ENCODE results near the gene CDH13.

Gene CDH13

DNA sequence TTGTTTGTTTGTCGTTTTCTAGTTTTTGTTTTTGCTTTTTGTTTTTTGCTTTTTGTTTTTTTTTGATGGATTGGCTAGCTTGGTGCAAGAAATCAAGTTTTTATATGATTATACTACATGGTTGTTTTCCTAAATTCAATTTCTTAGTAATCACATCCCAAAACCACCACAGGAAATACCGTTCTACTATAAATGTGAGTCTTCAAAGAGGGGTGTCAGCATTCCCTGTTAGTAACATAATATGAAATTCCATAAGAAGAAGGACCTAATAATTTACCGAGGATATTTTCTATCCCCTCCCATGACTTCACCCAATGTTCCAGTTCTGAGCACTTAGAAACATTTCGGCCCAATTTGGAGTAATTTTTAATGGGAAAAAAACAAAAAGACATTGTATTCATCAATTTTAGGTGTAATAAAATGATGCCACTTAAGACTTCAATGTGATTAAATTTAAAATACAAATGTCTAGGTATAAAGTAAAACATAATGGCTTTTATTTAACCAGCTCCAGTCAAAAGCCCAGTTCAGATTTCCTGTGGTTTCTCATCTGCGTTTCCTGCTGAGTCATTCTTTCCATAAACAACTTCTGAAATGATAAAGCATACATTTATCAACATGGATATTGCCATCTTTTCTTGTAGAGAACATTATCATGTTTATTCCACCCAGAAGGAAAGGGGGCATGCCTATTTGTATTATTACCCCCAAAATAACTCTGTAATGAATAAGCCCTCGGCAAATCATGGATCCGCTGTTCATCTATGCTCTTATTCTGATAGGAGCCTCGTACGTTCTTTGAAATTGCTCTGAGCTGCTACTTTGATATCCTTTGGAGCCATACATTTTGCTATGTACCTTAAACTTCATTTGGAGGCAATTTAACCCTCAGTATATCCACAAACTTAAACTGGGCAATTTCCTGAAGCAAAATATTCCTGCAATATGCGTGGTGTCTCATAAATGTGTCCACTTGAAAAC lies 1209.1 kb downstream of the CDH13 start:
- no peak for DNase-seq

DNA sequence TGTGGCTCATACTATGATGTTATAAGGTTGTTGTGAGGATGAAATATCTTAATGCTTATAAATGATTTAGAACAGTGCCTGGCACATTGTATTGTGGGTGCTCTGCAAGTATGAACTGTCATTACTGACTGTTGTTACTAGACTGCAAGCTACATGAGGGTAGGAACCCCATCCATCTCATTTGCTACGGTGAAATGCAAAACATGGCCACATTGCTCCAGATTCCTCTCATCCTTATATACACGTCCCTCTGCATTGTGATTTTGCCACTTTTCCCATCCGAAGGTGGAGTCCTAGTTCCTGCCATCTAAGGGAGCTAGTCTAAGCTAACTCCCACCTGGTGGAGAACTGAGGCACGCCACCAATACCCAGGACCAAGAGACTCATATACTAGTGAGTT lies 1210.8 kb downstream of the CDH13 start:
- DNase-seq: no peak

DNA sequence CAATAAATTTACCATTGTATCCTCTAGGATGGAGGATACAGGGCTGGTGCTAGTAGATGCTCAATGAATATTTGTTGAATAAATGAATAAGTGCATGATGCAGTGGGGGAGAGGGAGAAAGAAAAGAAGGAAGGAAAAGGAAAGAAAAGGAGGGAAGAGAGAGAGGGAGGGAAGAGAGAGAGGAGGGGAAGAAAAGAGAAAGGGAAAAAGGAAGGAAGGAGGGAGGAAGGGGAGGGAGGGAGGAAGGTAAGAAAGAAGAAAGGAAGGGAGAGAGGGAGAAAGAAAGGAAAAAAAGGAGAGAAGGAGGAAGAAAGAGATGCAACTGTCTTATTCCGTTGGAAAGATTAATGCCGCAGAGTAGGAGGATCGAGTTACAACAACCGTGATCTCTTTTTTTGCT lies 1211.4 kb downstream of the CDH13 start:
- DNase-seq: no peak

DNA sequence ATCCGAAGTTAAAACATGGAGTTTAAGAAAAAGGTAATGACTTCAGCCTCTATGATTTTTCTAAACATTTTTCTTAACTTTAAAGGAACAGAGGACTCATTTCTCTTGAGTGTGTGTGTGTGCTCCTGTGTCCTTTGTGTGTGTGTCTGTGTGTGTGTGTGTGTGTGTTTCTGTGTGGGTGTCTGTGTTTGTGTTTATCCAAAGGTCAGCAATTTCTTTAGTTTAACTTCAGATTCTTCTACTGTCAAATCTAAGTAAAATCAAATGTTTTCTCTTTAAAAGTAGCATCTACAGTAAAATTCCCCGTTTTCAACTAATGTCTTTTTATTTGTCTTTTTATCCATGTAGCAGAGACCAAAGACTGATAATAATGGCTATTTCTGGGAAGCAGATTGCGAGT lies 1212.8 kb downstream of the CDH13 start:
- no peak for DNase-seq

DNA sequence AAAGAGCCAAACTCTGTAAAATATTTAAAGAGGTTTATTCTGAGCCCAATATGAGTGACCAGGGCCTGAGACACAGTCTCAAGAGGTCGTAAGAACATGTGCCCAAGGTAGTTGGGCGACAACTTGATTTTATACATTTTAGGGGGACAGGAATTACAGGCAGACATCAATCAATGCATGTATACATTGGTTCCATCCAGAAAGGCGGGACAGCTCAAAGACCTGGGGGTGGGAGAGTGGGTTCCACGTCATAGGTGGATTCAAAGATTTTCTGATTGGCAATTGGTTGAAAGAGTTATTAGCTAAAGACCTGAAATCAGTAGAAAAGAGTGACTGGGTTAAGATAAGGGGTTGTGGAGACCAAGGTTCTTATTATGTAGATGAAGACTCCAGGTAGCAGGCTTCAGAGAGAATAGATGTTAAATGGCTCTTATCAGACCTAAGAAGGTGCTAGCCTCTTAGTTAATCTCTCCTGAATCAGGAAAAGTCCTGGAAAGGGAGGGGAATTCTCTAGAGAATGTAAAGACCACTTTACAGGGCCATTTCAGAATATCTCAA lies 1213.4 kb downstream of the CDH13 start:
- DNase-seq: no peak

DNA sequence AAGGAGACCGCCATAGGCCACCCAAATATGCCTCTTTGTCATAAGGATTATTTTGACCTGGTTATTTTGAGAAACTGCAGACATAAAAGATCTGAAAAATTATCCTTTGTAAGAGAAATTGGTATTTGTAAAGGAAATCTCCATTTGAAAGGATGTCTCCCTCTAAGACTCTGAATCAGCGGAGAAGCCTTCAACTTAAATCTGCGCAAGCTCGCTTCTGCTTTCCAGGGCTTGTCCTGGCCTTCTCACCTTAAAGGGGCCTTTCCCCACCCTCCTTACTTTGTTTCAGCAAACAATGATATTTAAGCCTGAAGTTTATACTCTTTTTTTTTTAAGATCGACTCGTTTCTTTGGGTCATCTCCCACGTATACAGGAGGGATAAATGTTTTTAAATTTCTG lies 1215.5 kb downstream of the CDH13 start:
- no peak for DNase-seq

DNA sequence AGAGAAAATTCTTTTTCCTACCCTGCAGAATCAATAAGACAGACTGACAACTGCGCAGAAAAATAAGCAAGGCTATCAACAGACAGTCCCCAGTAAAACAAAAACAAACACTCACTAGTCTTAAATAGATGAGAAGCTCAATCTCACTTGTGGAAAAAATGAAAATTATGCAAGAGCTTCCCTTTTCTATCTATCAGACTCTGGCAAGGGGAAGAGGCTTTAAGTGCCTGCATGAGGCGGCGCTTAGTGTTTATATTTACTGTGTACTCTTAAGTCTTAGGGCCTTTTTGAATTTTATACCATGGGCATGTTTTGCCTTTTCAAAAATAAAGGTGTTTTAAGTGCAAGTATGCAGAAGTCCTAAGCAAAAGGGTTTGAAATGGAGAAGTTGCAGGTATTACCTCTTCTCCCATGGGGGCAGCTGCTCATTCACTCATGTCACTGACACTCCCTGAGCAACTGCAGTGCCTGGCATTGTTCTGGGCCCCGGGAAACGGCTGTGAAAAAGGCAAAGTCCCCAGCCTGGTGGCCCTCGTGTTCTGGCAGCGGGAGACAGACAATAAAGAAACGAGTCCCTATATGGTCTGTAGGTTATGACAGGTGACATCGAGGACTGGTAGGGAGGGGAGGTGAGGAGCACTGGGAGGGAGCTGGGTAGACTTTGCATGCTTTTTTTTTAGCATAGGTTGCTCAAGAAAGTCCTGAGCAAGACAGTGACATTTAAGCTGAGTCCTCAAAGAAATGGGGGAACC lies 1216.2 kb downstream of the CDH13 start:
- DNase-seq: peak; percentile 44

DNA sequence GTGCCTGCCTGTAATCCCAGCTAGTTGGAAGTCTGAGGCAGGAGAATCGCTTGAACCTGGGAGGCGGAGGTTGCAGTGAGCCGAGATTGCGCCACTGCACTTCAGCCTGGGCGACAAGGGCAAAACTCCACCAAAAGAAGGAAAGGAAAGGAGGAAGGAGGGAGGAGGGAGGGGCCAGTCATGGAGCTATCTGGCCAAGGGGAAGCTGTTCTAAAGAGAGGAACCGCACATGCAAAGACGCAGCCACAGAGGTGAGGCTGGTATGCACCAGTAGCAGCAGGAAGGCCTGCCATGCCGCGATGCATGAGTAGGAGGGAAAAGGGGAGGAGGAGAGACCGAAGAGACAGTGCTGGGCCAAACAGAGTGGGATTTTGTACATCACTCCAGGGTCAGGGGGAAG lies 1216.9 kb downstream of the CDH13 start:
- DNase-seq: no peak

DNA sequence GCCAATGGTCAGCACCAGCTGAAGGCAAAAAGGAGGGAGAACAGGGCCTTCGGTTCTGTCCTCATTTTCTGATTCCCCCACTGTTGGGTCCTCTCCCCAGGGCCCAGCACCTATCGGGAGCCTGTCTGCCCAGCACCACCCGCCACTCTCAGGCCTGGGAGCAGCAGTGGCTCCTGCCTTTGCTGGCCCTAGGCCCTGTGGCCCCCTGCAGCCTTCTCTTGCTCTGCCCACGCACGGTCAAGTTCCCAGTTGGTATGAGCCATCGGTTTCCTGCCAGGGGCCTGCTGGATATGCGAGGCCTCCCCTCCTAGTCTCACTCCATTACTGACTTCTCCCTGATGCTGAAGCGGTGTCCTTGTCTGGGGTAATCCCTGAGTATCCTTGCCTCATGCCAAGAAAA lies 1218.5 kb downstream of the CDH13 start:
- no peak for DNase-seq

DNA sequence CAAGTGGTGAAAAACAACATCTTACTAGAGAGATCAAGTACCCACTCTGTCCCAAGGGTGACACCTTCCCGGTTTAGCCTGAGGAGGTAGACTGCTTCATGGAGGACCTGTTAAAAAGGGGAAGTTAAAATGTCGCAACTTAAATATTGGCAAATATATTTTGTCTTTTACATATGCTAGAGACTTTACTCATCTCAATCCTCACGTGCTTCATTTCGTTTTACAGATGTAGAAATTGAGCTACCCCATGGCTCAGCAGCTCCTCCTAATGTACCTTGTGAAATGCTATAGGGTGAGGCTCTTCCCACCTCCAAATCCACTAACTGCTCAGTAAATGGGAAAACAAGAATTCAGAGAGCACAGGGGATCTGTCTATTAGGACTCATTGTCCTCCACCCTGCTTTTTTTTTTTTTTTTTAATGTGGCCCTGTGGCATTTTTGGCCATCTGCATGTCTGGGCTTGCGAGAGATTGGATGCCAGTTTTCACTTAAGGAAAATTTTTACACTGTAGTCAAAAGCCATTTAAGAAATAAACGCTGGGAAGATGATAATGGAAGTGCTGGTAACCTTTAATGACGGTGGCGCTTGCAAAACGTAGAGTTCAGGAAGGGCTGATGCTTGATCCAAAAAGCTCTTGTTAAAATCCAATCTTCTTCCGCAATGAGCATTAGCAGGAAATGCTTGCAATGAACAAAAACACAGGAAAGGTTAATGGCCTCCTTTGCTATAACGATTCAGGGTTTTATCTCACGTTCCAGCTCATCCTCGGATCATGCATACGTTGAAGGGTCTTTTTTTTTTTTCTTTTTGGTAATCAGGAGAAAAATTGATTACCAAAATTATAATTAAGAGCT lies 1220.8 kb downstream of the CDH13 start:
- no peak for DNase-seq

DNA sequence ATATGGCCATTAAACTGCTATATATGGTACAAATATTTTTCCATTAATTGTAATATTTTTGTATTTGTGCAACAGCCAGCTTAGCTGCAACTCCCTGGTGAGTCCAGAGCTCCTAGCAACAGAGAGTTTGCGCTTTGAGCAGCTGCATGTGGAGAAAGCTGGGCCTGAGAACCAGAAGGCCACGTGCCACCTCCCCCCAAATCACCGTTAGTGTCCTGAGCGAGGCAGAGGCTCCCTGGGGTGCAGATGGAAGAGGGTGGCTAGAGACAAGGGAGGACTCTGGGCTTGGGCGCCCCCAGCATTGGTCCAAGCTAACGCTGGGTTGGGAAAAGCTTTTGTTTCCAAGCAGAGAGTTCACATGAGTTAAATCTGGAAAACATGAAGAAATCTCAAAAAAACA lies 1222.7 kb downstream of the CDH13 start:
- DNase-seq: no peak

Measured in NCI-H345 (cell line).